Keratinocyte (primary cell): Measurements from ENCODE around the gene CD7. TPM values are rescaled to one million over a fixed set of nuclear protein-coding genes. Genes with fewer than 3 reads are reported as not detected.
A peak's percentile ranks its signal among the peaks of the same experiment; 100 is the strongest.

Source experiments
- DNase-seq: peaks from one replicate; pipeline ENCODE4 v3.0.0-alpha.2; 2011; ENCODE audit warnings: low read depth, missing footprints, low spot score
- FAIRE-seq: peaks from 2 replicates; lab custom pipeline; 2011; peaks lifted over from hg19 to GRCh38; lab: Jason Lieb, UNC
- H2AFZ ChIP-seq: 2 replicates; pipeline ENCODE4 v1.6.0; 2012; ENCODE audit warnings: low read length, control low read depth, inconsistent platforms; ENCODE audit not compliant: control insufficient read depth
- H3K27ac ChIP-seq: 2 replicates; pipeline ENCODE4 v1.5.1; 2011; ENCODE audit warnings: low read length; ENCODE audit not compliant: control insufficient read depth, insufficient read depth
- H3K27me3 ChIP-seq: 3 replicates; pipeline ENCODE4 v1.6.0; 2011; ENCODE audit warnings: low read length; ENCODE audit not compliant: control insufficient read depth, insufficient read depth; ENCODE audit errors: extremely low read depth
- H3K36me3 ChIP-seq, 2 experiments: 2 replicates in 1 of 2; 3 replicates in 1 of 2; pipeline ENCODE4 v1.5.1; 2011; ENCODE audit warnings: low read length in 2 of 2, mild to moderate bottlenecking in 1 of 2; ENCODE audit not compliant: control insufficient read depth in 2 of 2, insufficient read depth in 2 of 2; ENCODE audit errors: extremely low read depth in 1 of 2
- H3K4me1 ChIP-seq: 3 replicates; pipeline ENCODE4 v1.5.1; 2011; ENCODE audit warnings: low read length; ENCODE audit not compliant: control insufficient read depth, insufficient read depth; ENCODE audit errors: extremely low read depth
- H3K4me2 ChIP-seq: 3 replicates; pipeline ENCODE4 v1.6.0; 2011; ENCODE audit warnings: low read depth, low read length; ENCODE audit not compliant: control insufficient read depth, insufficient read depth; ENCODE audit errors: extremely low read depth
- H3K4me3 ChIP-seq, 3 experiments: fragments of 200-600 bp in 1 of 3; sonication (generic) in 1 of 3; 2 replicates in 2 of 3; 3 replicates in 1 of 3; pipeline ENCODE4 v1.5.1; 2011 to 2016; ENCODE audit warnings: low read length in 3 of 3, mild to moderate bottlenecking in 3 of 3, control low read depth in 2 of 3, inconsistent platforms in 1 of 3, low read depth in 1 of 3, mixed read lengths in 1 of 3, mixed run types in 1 of 3, moderate library complexity in 1 of 3; ENCODE audit not compliant: control insufficient read depth in 2 of 3, insufficient read depth in 2 of 3; ENCODE audit errors: extremely low read depth in 1 of 3
- H3K79me2 ChIP-seq: 2 replicates; pipeline ENCODE4 v1.6.0; 2012; ENCODE audit warnings: low read length; ENCODE audit not compliant: control insufficient read depth, insufficient read depth
- H3K9ac ChIP-seq: 3 replicates; pipeline ENCODE4 v1.6.0; 2011; ENCODE audit warnings: low read length; ENCODE audit not compliant: control insufficient read depth, insufficient read depth; ENCODE audit errors: extremely low read depth
- H3K9me1 ChIP-seq: 3 replicates; pipeline ENCODE4 v1.6.0; 2011; ENCODE audit warnings: low read length; ENCODE audit not compliant: control insufficient read depth, insufficient read depth; ENCODE audit errors: extremely low read depth
- H3K9me3 ChIP-seq: 2 replicates; pipeline ENCODE4 v1.5.1; 2012; ENCODE audit warnings: low read depth, low read length; ENCODE audit not compliant: control insufficient read depth
- H4K20me1 ChIP-seq: 3 replicates; pipeline ENCODE4 v1.6.0; 2011; ENCODE audit warnings: low read length; ENCODE audit not compliant: control insufficient read depth, insufficient read depth; ENCODE audit errors: extremely low read depth
- EZH2 ChIP-seq: IDR thresholded peaks from one replicate; pipeline ENCODE4 v1.6.1; 2012; ENCODE audit warnings: inconsistent platforms, mild to moderate bottlenecking, low read length, moderate library complexity
- dilution Hi-C: fragments of 300-500 bp; cut with MboI; formaldehyde crosslinking; loops from one replicate; pipeline ENCODE4 v1.7.0; 2020; ENCODE audit warnings: low sequenced_read_pairs; ENCODE audit not compliant: extremely low pct_ligation_motif_present
- polyA plus RNA-seq, 5 experiments: library from polyadenylated mRNA; depleted of rRNA in 3 of 5; stranded (reverse) in 3 of 5; stranded (forward) in 1 of 5; unstranded in 1 of 5; fragments of >200 nt; gene quantifications; 1 replicate in 1 of 5; 2 replicates in 3 of 5; 3 replicates in 1 of 5; pipeline versions ENCODE4 v1.2.1 to v1.2.3, GENCODE V29; 2011 to 2012; ENCODE audit warnings: missing spikeins in 2 of 5, low read depth in 1 of 5, low replicate concordance in 1 of 5
- TF ChIP-seq, protein P1 (sequence below), 3 experiments: IDR thresholded peaks in 1 of 3; conservative IDR thresholded peaks in 1 of 3; optimal IDR thresholded peaks in 1 of 3; 2 replicates in 2 of 3; 3 replicates in 1 of 3; pipeline versions ENCODE3 to v1.5.1; 2011; ENCODE audit warnings: low read length in 3 of 3, mild to moderate bottlenecking in 3 of 3, moderate library complexity in 2 of 3, control low read depth in 1 of 3, inconsistent platforms in 1 of 3; ENCODE audit not compliant: insufficient read depth in 2 of 3; ENCODE audit errors: extremely low read depth in 1 of 3

CD7 gene
- polyA plus RNA-seq, 1 donor (not counting 4 experiments of a cell fraction or from before 2014, with no cell fraction given), result not detected

DNA sequence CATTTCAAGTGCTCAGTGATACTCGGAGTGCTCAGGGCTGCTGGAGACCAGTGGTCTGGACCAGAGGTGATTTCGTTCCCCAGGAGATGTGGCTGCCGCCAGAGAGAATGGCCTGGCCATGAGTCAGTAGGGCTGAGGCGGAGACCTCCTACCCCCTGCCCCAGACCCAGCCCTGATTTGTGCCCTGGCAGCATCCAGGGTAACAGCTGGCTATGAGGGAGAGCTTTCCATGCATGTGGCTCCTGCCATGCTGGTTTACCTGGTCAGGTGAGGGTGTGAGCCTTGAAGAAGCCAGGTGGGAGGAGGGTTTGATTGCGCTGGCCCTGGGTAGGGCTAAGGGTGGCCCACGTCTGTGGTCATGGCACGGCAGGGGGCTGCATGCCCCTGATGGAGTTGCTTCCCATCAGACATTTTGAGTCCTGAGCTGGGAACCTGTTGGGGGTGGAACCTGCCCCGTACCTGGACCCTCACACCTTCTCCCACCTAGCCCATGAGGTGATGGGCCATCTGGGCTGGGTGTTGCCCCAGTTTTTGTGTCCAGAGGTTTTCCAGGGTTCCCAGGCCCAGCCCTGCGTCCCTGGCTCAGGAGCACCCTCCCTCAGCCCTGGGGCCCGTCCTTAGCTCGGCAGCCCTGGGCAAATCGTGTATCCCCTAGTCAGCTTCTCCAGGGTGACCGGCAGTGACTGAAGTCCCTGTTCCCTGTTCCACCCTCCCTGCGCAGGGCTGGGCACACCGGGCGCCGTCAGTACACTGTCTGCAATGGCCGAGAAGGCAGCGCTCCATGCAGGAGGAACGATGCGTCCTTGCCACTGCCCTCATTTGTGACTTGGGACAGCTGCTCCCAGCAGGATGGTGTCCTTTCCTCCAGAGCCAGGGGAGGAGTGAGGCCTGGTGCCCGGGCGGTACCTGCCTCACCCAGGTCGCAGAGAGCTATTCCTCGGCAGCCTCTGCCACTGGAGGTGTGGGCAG, 34.9 kb downstream of the CD7 start:
- Histone ChIP-seq H3K79me2 (no peaks in the 10 kb centered on the region), H3K27me3 (no peaks in the 10 kb centered on the region), H3K27ac (peak overlapping the region; percentile 26), H3K9me1 (no peaks in the 10 kb centered on the region), H3K9ac (peak overlapping the region; percentile 42), H4K20me1 (no peaks in the 10 kb centered on the region), H3K9me3 (no peaks in the 10 kb centered on the region), H3K4me3 (no peak overlapping the region), H3K4me2 (peak overlapping the region; percentile 22), H3K36me3 (no peaks in the 10 kb centered on the region), H2AFZ (no peak overlapping the region), H3K4me1 (peaks cover 36% of the 10 kb centered on the region)
- DNase-seq (no peak), FAIRE-seq (no peak)
- TF ChIP-seq, protein P1, sequence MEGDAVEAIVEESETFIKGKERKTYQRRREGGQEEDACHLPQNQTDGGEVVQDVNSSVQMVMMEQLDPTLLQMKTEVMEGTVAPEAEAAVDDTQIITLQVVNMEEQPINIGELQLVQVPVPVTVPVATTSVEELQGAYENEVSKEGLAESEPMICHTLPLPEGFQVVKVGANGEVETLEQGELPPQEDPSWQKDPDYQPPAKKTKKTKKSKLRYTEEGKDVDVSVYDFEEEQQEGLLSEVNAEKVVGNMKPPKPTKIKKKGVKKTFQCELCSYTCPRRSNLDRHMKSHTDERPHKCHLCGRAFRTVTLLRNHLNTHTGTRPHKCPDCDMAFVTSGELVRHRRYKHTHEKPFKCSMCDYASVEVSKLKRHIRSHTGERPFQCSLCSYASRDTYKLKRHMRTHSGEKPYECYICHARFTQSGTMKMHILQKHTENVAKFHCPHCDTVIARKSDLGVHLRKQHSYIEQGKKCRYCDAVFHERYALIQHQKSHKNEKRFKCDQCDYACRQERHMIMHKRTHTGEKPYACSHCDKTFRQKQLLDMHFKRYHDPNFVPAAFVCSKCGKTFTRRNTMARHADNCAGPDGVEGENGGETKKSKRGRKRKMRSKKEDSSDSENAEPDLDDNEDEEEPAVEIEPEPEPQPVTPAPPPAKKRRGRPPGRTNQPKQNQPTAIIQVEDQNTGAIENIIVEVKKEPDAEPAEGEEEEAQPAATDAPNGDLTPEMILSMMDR (optimal IDR thresholded peaks at IDR 0.05 in 1 of 3, IDR thresholded peaks at IDR 0.05 in 1 of 3, conservative IDR thresholded peaks at IDR 0.05 in 1 of 3; ENCODE audit: extremely low read depth in 1 of 3, insufficient read depth in 2 of 3, low read length in 3 of 3), result no peak
- no peak for TF ChIP-seq EZH2
- dilution Hi-C loops, result no loop called here

- Histone ChIP-seq H3K4me3 (no peak overlapping the region), H3K27me3 (no peaks in the 10 kb centered on the region), H3K36me3 (no peaks in the 10 kb centered on the region), H3K9me1 (no peaks in the 10 kb centered on the region), H3K4me2 (no peak overlapping the region), H3K27ac (peak overlapping the region; percentile 23), H2AFZ (no peak overlapping the region), H3K4me1 (peaks cover 36% of the 10 kb centered on the region), H4K20me1 (no peaks in the 10 kb centered on the region), H3K79me2 (no peaks in the 10 kb centered on the region), H3K9ac (peak overlapping the region; percentile 42), H3K9me3 (no peaks in the 10 kb centered on the region)
- TF ChIP-seq, protein P1 (optimal IDR thresholded peaks at IDR 0.05 in 1 of 3, IDR thresholded peaks at IDR 0.05 in 1 of 3, conservative IDR thresholded peaks at IDR 0.05 in 1 of 3; ENCODE audit: extremely low read depth in 1 of 3, insufficient read depth in 2 of 3, low read length in 3 of 3), result no peak
- TF ChIP-seq EZH2, result no peak
- dilution Hi-C loops, result no loop called here
- peak; percentile 90 for FAIRE-seq
- no peak for DNase-seq
Observed at GRCh38 chr17:82281502-82282238, 35.7 kb downstream of the CD7 start.
